ENCODE measurements around the gene MPPED1.

DNA sequence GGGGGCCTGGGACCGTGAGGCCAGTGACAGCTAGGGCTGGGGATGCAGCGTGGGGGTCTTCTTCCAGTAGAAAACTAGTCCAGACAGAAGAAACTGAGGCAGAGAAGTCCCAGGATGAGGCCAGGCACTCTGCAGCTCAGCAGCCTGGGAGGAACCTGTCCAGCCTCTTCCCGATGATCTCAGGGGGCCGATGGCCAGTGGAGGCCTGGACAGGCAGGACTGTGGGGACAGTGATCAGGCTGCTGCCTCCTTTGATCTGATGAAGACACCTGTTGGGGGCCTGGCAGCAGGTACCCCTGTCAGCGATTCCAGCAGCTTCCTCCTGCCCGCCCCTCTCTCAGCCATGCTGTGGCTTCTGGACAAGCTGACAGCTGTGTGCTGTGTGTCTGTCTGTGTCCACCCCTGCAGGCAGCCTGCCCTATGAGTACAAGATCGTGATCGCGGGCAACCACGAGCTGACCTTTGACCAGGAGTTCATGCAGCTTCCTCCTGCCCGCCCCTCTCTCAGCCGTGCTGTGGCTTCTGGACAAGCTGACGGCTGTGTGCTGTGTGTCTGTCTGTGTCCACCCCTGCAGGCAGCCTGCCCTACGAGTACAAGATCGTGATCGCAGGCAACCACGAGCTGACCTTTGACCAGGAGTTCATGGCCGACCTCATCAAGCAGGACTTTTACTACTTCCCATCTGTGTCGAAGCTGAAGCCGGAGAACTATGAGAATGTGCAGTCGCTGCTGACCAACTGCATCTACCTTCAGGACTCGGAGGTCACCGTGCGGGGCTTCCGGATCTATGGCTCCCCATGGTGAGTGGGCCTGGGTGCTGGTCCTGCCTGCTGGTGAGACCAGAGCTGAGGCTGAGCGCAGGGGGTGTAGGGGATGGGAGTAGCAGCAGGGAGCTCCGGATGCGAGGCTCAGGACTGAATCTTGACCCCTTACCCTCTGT, 62.6 kb downstream of the MPPED1 start:
- TF ChIP-seq, protein P1, sequence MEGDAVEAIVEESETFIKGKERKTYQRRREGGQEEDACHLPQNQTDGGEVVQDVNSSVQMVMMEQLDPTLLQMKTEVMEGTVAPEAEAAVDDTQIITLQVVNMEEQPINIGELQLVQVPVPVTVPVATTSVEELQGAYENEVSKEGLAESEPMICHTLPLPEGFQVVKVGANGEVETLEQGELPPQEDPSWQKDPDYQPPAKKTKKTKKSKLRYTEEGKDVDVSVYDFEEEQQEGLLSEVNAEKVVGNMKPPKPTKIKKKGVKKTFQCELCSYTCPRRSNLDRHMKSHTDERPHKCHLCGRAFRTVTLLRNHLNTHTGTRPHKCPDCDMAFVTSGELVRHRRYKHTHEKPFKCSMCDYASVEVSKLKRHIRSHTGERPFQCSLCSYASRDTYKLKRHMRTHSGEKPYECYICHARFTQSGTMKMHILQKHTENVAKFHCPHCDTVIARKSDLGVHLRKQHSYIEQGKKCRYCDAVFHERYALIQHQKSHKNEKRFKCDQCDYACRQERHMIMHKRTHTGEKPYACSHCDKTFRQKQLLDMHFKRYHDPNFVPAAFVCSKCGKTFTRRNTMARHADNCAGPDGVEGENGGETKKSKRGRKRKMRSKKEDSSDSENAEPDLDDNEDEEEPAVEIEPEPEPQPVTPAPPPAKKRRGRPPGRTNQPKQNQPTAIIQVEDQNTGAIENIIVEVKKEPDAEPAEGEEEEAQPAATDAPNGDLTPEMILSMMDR (conservative IDR thresholded peaks at IDR 0.05; ENCODE audit: low read length): no peak
- TF ChIP-seq EZH2phosphoT487 (IDR thresholded peaks at IDR 0.05; ENCODE audit: borderline replicate concordance): no peak

Measured in Loucy (cell line).